Ovary (tissue), 3 donors: ENCODE data around the gene PAX2.

Experiments
- CTCF ChIP-seq, 3 donors: fragments of 450-650 bp in 2 of 3; fragments of 200-600 bp in 1 of 3; IDR thresholded peaks; one replicate each; pipeline versions ENCODE4 v1.5.1 to v1.8.0; 2016 to 2022; ENCODE audit warnings: antibody characterized with exemption in 3 of 3, mild to moderate bottlenecking in 1 of 3
- POLR2A ChIP-seq: fragments of 450-650 bp; IDR thresholded peaks from one replicate; pipeline ENCODE4 v1.6.1; 2017; ENCODE audit warnings: antibody characterized with exemption, mild to moderate bottlenecking, moderate library complexity
- donor health status: DM: no; HTN: no; CAD: no.

DNA sequence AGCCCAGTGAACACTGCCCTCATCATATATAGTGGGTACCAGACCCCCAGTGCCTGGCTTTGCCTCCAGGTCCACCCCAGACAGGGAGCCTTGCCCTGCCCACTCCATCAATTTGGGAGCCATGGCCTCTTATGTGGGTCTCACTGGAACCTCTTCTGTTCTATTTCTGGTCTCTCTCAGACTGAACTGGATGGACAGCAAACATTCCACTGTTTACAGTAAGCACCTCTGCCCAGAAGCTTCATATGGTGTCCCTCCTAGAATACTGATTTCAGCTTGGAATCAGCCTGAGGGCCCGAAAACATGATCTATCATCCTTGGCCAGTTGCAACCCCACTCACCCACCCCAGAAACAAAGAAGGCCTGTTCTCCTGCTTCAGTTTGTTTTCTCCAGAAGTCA, 86.4 kb downstream of the PAX2 start:
- TF ChIP-seq POLR2A (no peak), CTCF (IDR thresholded peaks at IDR 0.05) (no peak)
